HEK293T (cell line): ENCODE measurements around the gene RNF123.

Source experiments
- ARNT ChIP-seq: fragments of 450-650 bp; IDR thresholded peaks from 2 replicates; pipeline ENCODE4 v1.6.1; 2017; ENCODE audit warnings: mild to moderate bottlenecking
- BHLHE40 ChIP-seq: fragments of 450-650 bp; IDR thresholded peaks from 2 replicates; pipeline ENCODE4 v1.6.1; 2016; ENCODE audit warnings: mild to moderate bottlenecking, moderate library complexity, borderline replicate concordance
- ELF4 ChIP-seq: fragments of 450-650 bp; IDR thresholded peaks from 2 replicates; pipeline ENCODE4 v1.6.1; 2017; ENCODE audit warnings: antibody characterized with exemption
- FOXA1 ChIP-seq: fragments of 450-650 bp; IDR thresholded peaks from 2 replicates; pipeline ENCODE4 v1.6.1; 2016; ENCODE audit warnings: mild to moderate bottlenecking
- FOXK2 ChIP-seq: fragments of 450-650 bp; IDR thresholded peaks from 2 replicates; pipeline ENCODE4 v1.6.1; 2016; ENCODE audit warnings: mild to moderate bottlenecking
- FOXM1 ChIP-seq: fragments of 450-650 bp; IDR thresholded peaks from 2 replicates; pipeline ENCODE4 v1.6.1; 2017; ENCODE audit warnings: mild to moderate bottlenecking, borderline replicate concordance
- L3MBTL2 ChIP-seq: fragments of 450-650 bp; conservative IDR thresholded peaks from 2 replicates; pipeline ENCODE4 v1.6.1; 2016; ENCODE audit warnings: mild to moderate bottlenecking
- NFRKB ChIP-seq: fragments of 450-650 bp; IDR thresholded peaks from 2 replicates; pipeline ENCODE4 v1.6.1; 2016; ENCODE audit warnings: mild to moderate bottlenecking, moderate library complexity
- SP1 ChIP-seq: fragments of 450-650 bp; IDR thresholded peaks from 2 replicates; pipeline ENCODE4 v1.6.1; 2017
- SUZ12 ChIP-seq: fragments of 450-650 bp; IDR thresholded peaks from 2 replicates; pipeline ENCODE4 v1.6.1; 2016; ENCODE audit warnings: mild to moderate bottlenecking
- TARDBP ChIP-seq: fragments of 450-650 bp; IDR thresholded peaks from 2 replicates; pipeline ENCODE4 v1.6.1; 2016
- ZNF384 ChIP-seq: fragments of 450-650 bp; IDR thresholded peaks from 2 replicates; pipeline ENCODE4 v1.6.1; 2016

DNA sequence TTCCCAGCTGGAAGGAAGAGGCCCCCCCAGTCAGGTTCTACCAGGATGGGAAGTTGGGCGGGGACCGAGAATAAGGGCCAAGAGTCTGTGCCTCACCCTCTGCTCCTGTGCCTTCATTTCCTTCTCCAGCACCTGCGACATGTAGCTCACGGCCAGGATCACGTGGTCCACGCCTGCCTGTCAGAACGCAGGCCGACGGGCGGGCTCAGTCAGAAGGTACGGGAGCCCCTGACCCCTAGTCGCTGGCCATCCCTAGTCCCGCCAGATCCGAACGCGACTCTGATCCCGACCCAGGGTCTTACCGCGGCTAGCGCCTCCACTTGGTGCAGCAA is 33.9 kb downstream of the RNF123 start:
- TF ChIP-seq BHLHE40 (no peak), NFRKB (no peak), SP1 (no peak), ARNT (no peak), ELF4 (no peak), TARDBP (no peak), SUZ12 (no peak), FOXA1 (no peak), FOXK2 (no peak), L3MBTL2 (peak; percentile 66; the same call in 1 of the 2 replicates), ZNF384 (no peak), FOXM1 (no peak)
